Mammary microvascular endothelial cell (primary cell): ENCODE data around the gene CENPQ. TPM values are rescaled to one million over a fixed set of nuclear protein-coding genes. Genes with fewer than 3 reads are reported as not detected.

ENCODE experiments used
- total RNA-seq: library from RNA; depleted of rRNA; stranded (reverse); fragments of >200 nt; gene quantifications from 2 replicates; pipeline ENCODE4 v1.2.3, GENCODE V29; 2015

Gene CENPQ, protein sequence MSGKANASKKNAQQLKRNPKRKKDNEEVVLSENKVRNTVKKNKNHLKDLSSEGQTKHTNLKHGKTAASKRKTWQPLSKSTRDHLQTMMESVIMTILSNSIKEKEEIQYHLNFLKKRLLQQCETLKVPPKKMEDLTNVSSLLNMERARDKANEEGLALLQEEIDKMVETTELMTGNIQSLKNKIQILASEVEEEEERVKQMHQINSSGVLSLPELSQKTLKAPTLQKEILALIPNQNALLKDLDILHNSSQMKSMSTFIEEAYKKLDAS
- total RNA-seq, result 9.5 and 16.7 TPM in 2 replicates

DNA sequence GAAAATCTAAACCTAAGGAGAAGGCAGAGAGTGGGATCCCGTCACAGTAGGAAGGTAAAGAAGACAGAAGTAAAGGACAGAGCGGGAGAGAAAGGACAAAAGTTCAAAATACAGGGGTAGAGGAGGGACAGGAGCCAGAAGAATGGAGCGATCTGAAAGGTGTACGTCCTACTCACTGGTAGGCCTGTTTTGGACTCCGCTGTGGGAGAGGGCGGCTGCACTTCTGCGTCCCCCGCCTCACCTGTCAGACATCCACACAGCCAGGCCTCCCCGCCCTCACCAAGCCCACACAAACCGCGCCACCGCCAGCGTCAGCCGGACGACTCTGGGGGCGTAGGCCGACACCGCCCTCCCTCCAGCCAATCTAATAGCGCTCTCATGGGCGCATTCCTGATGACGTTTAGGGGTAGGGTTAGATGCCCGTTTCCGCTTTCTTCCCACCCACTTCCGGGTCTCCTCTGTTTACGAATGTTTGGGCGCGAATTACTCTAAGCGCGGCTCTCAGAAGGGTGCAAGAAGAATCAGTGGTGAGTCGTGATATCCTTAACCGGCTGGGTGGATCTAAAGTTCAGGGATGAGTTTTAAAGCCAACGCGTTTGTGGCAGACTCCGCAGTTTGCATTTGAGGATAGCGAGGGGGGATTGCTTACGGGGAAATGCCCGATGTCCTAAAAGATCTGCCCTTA is at the start of gene CENPQ, which contains the start of gene MMUT:
Gene CENPQ, plus strand, starts transcription at position 444 of the 685 bp plus-strand sequence. CDS start 6,807 bp downstream, outside the sequence.
Gene MMUT, minus strand, starts transcription at position 327 of the 685 bp plus-strand sequence. CDS start 3,787 bp downstream, outside the sequence.

DNA sequence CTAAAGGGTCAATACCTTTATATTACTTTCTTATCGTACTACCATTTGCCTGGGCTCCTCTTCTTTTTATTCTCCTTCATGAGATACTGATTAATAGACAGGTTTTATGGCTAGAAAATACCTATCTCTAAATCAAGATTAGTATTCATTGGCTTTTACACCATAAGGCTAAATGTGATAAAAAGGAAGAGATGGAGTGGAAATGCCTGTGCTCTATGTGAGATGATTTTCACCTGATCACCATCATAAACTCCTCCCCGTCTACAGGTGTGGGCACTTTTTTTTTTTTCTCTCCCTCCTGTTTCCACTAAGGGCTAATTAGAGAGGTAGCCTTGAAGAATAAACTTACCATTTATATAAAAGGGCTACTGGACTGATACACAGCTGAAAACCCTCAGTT is 36.5 kb downstream of the CENPQ start, which contains the start of gene GLYATL3:
Gene GLYATL3, plus strand, starts transcription at position 301 of the 400 bp plus-strand sequence. CDS start 12,068 bp downstream, outside the sequence.

Other genes with a start within 250 kb of the CENPQ start
- gene MMUT, start 117 bp upstream of the CENPQ start, total RNA-seq, result 6.5 and 8.4 TPM in 2 replicates
- gene GLYATL3, start 36.6 kb downstream of the CENPQ start, total RNA-seq, result not detected in 2 replicates
- gene C6orf141, start 87.3 kb downstream of the CENPQ start, total RNA-seq, result 10.6 and 11.3 TPM in 2 replicates
- not detected in 2 replicates for gene RHAG, start 173.5 kb downstream of the CENPQ start, total RNA-seq